ENCODE data around the gene AFDN. TPM values are rescaled to one million over a fixed set of nuclear protein-coding genes. Genes with fewer than 3 reads are reported as not detected.

Gene AFDN
- total and polyA plus RNA-seq, 2 of the 8 experiments (the other 6 are each of a cell fraction or from before 2014, with no cell fraction given): 53.4 to 192 TPM

DNA sequence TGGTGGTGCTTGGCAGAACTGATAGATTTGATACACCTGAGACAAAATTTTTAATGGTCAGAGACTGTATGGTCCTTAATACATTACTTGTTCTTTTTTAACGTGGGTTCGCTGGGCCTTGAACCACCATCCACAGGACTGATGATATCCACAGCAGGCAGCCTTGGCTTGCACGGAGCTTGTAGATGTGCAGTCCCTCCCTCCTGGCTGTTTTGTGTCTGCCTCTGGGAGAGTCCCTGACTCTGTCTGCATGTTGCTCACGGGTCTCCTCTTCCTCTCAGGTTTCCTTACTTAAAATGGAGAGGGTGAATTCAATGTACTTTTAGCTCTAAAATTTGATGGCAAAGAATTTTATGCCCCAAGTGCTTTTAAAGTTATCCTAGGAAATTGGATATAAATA, 188.3 kb downstream of the AFDN start (continued):
- TF ChIP-seq RNF2 (IDR thresholded peaks at IDR 0.05; ENCODE audit: borderline replicate concordance, low read depth, low read length, missing control alignments, poor library complexity, severe bottlenecking): no peak
- no peak for TF ChIP-seq SP2 (IDR thresholded peaks at IDR 0.05; ENCODE audit: low read length)
- no peak for TF ChIP-seq ASH2L (IDR thresholded peaks at IDR 0.05; ENCODE audit: low read length)
- TF ChIP-seq SP1 (IDR thresholded peaks at IDR 0.05; ENCODE audit: low read depth, low read length): no peak

All from H1 (cell line).